ENCODE data around the gene PCCB.
"Not testable (repeated sequence)": the region's sequence is repeated elsewhere in the genome, so short reads cannot be mapped to it uniquely, and the experiment has no call there.

GRCh38 chr3:136266468-136267125 is 16.5 kb downstream of the PCCB start:
- not testable (repeated sequence) for TF ChIP-seq CTCF (IDR thresholded peaks at IDR 0.05; ENCODE audit: extremely low read depth in 1 of 2, insufficient read depth in 1 of 2, low read depth in 1 of 2, low read length in 2 of 2); FOS (IDR thresholded peaks at IDR 0.05; ENCODE audit: borderline replicate concordance, insufficient read depth, low read length)

Measured in endothelial cell of umbilical vein (primary cell).